CD4-positive, alpha-beta T cell (primary cell): ENCODE results near the gene ZNF335. TPM values are rescaled to one million over a fixed set of nuclear protein-coding genes. Genes with fewer than 3 reads are reported as not detected.

Experiments used
- ATAC-seq: fragments of 200-7000 bp; cut with Tn5 transposase; one replicate; pipeline ENCODE4 v1.10.0; 2022; ENCODE audit warnings: mild to moderate bottlenecking; ENCODE audit not compliant: poor library complexity
- CTCF ChIA-PET: fragments of 350-600 bp; sonication (Branson Sonifier 250); formaldehyde crosslinking; loops from one replicate; lab custom pipeline; 2021; ENCODE audit warnings: antibody characterized with exemption, inconsistent platforms; lab: Charles Lee
- POLR2A ChIA-PET: fragments of 350-600 bp; sonication (Branson Sonifier 250); formaldehyde crosslinking; loops from one replicate; lab custom pipeline; 2021; ENCODE audit warnings: antibody characterized with exemption, inconsistent platforms; lab: Charles Lee
- DNase-seq, 14 experiments: peaks; one replicate each; pipeline ENCODE4 v3.0.0-alpha.2; 2013 to 2020; ENCODE audit warnings: mixed read lengths in 2 of 14
- H3K27ac ChIP-seq, 2 donors: one replicate each; pipeline versions ENCODE4 v1.5.1 to v1.7.0; 2013; ENCODE audit warnings: low read length in 2 of 2, low read depth in 1 of 2, mild to moderate bottlenecking in 1 of 2
- H3K27me3 ChIP-seq, 2 experiments: 1 replicate in 1 of 2; 2 replicates in 1 of 2; pipeline versions ENCODE4 v1.6.1 to v1.7.0; 2013; ENCODE audit warnings: low read length in 2 of 2, control low read depth in 1 of 2, mild to moderate bottlenecking in 1 of 2, moderate library complexity in 1 of 2; ENCODE audit not compliant: insufficient read depth in 2 of 2, control insufficient read depth in 1 of 2
- H3K36me3 ChIP-seq: one replicate; pipeline ENCODE4 v1.6.1; 2013; ENCODE audit warnings: low read length, control low read depth; ENCODE audit not compliant: insufficient read depth
- H3K4me1 ChIP-seq: one replicate; pipeline ENCODE4 v1.6.1; 2013; ENCODE audit warnings: low read length, control low read depth; ENCODE audit not compliant: insufficient read depth
- H3K4me3 ChIP-seq: one replicate; pipeline ENCODE4 v1.5.1; 2013; ENCODE audit warnings: mild to moderate bottlenecking, low read length, moderate library complexity
- H3K9me3 ChIP-seq, 2 experiments: 1 replicate in 1 of 2; 2 replicates in 1 of 2; pipeline versions ENCODE4 v1.6.1 to v1.7.0; 2013; ENCODE audit warnings: low read length in 2 of 2, mild to moderate bottlenecking in 2 of 2, control low read depth in 1 of 2, moderate library complexity in 1 of 2; ENCODE audit not compliant: control insufficient read depth in 1 of 2, insufficient read depth in 1 of 2
- H3K27ac Mint-ChIP-seq: one replicate; pipeline ENCODE4 v1.8.0; 2020; ENCODE audit warnings: mixed read lengths
- H3K27me3 Mint-ChIP-seq: one replicate; pipeline ENCODE4 v1.8.0; 2021; ENCODE audit warnings: mixed read lengths
- H3K36me3 Mint-ChIP-seq: one replicate; pipeline ENCODE4 v1.8.0; 2021; ENCODE audit warnings: low read depth, mixed read lengths
- H3K4me1 Mint-ChIP-seq: one replicate; pipeline ENCODE4 v1.8.0; 2021; ENCODE audit warnings: low read depth, mixed read lengths
- H3K4me3 Mint-ChIP-seq: one replicate; pipeline ENCODE4 v1.8.0; 2020; ENCODE audit warnings: mild to moderate bottlenecking, mixed read lengths
- H3K9me3 Mint-ChIP-seq: one replicate; pipeline ENCODE4 v1.8.0; 2020; ENCODE audit warnings: mixed read lengths
- CTCF ChIP-seq: fragments of 200-600 bp; IDR thresholded peaks from one replicate; pipeline ENCODE4 v1.8.0; 2022; ENCODE audit warnings: antibody characterized with exemption, mild to moderate bottlenecking
- intact Hi-C, 2 experiments: fragments of 100-400 bp; cut with DNase I in 1 of 2; cut with micrococcal nuclease in 1 of 2; formaldehyde crosslinking; loops; one replicate each; pipeline versions ENCODE4 v1.15.1 to v1.9.0; 2023 to 2025; cut with DNase I, micrococcal nuclease
- total RNA-seq, 174 experiments: library from RNA in 2 of 174; stranded (reverse) in 2 of 174; gene quantifications; one replicate each; pipeline ENCODE4 v1.2.3 and lab custom pipeline; 2021 to 2026

ZNF335 gene
- total RNA-seq, 2 experiments from 2014 or later: 67.3 to 74.6 TPM

GRCh38 chr20:45943613-45944012 is 28.4 kb downstream of the ZNF335 start:
- ChIA-PET CTCF (interaction anchor here (2.1 kb wide), 1 partner anchor 26 kb away, joined by 9 read pairs; no protein-coding TSS in a partner anchor), POLR2A (interaction anchor here (1.0 to 2.6 kb wide), 3 partner anchors 9 to 53 kb away, joined by 3 to 15 read pairs (median 8); partner anchors contain the start of genes CTSA, NEURL2 and PCIF1)
- no peak for TF ChIP-seq CTCF
- peaks cover 78% of the 10 kb centered on the region for H3K36me3 Mint-ChIP-seq
- no peak overlapping the region for H3K4me3 Mint-ChIP-seq
- no peak overlapping the region for H3K4me3 ChIP-seq
- no peaks in the 10 kb centered on the region for H3K9me3 Mint-ChIP-seq
- H3K4me1 Mint-ChIP-seq: peaks cover 4% of the 10 kb centered on the region
- no peaks in the 10 kb centered on the region for H3K27me3 ChIP-seq
- no peak overlapping the region for H3K27ac ChIP-seq
- intact Hi-C loops: no loop called here
- no peaks in the 10 kb centered on the region for H3K27me3 Mint-ChIP-seq
- ATAC-seq: no peak
- H3K27ac Mint-ChIP-seq: no peak overlapping the region
- peaks cover 22% of the 10 kb centered on the region for H3K4me1 ChIP-seq
- no peak for DNase-seq
- peaks cover 95% of the 10 kb centered on the region for H3K36me3 ChIP-seq
- H3K9me3 ChIP-seq: no peaks in the 10 kb centered on the region

- DNase-seq (no peak), ATAC-seq (no peak)
- Histone ChIP-seq H3K27ac (no peak overlapping the region), H3K9me3 (no peaks in the 10 kb centered on the region), H3K27me3 (no peaks in the 10 kb centered on the region), H3K4me3 (no peak overlapping the region), H3K36me3 (peaks cover 82% of the 10 kb centered on the region), H3K4me1 (peaks cover 28% of the 10 kb centered on the region)
- no peak for TF ChIP-seq CTCF
- POLR2A ChIA-PET: interaction anchor here (0.7 to 0.8 kb wide), 2 partner anchors 8 to 11 kb away, joined by 3 read pairs; no protein-coding TSS in a partner anchor
- Mint-ChIP-seq H3K27me3 (no peaks in the 10 kb centered on the region), H3K4me3 (no peak overlapping the region), H3K27ac (no peak overlapping the region), H3K4me1 (peaks cover 20% of the 10 kb centered on the region), H3K9me3 (no peaks in the 10 kb centered on the region), H3K36me3 (peaks cover 71% of the 10 kb centered on the region)
- CTCF ChIA-PET: no interaction called here
- intact Hi-C loops: no loop called here
These were observed 31.5 kb downstream of the ZNF335 start for GRCh38 chr20:45940469-45940868.

GRCh38 chr20:45940053-45940452 is 31.9 kb downstream of the ZNF335 start:
- ChIA-PET POLR2A (interaction anchor here (0.7 to 0.8 kb wide), 2 partner anchors 8 to 12 kb away, joined by 3 read pairs; no protein-coding TSS in a partner anchor), CTCF (no interaction called here)
- TF ChIP-seq CTCF: no peak
- Mint-ChIP-seq H3K27ac (no peak overlapping the region), H3K4me1 (peaks cover 25% of the 10 kb centered on the region), H3K27me3 (no peaks in the 10 kb centered on the region), H3K36me3 (peaks cover 71% of the 10 kb centered on the region), H3K9me3 (no peaks in the 10 kb centered on the region), H3K4me3 (peak overlapping the region; percentile 1)
- Histone ChIP-seq H3K27ac (no peak overlapping the region), H3K27me3 (no peaks in the 10 kb centered on the region), H3K9me3 (no peaks in the 10 kb centered on the region), H3K4me1 (peaks cover 25% of the 10 kb centered on the region), H3K4me3 (no peak overlapping the region), H3K36me3 (peaks cover 77% of the 10 kb centered on the region)
- intact Hi-C loops: no loop called here
- DNase-seq (no peak), ATAC-seq (no peak)
